Measurements from ENCODE around the gene NEK9.
A peak's percentile ranks its signal among the peaks of the same experiment; 100 is the strongest.
"Not testable (repeated sequence)": the region's sequence is repeated elsewhere in the genome, so short reads cannot be mapped to it uniquely, and the experiment has no call there.

The NEK9 gene

GRCh38 chr14:75126679-75127473 lies at the start of gene NEK9:
TSS of gene NEK9 (minus strand) at chr14:75127048. CDS start at chr14:75126921, 127 bp downstream.
- DNase-seq = peak; percentile 92

- peak; percentile 95 for DNase-seq
These were observed 49.4 kb upstream of the NEK9 start, which contains the start of gene TMED10 for GRCh38 chr14:75176142-75176820. TSS of gene TMED10 (minus strand) at chr14:75176612. CDS start at chr14:75176579, 33 bp downstream.

GRCh38 chr14:75175677-75176141 lies 48.9 kb upstream of the NEK9 start:
- DNase-seq = no peak

GRCh38 chr14:75174066-75174465 lies 47.2 kb upstream of the NEK9 start:
- DNase-seq = no peak

GRCh38 chr14:75170772-75171171 lies 43.9 kb upstream of the NEK9 start:
- DNase-seq = no peak

GRCh38 chr14:75168586-75169335 lies 41.9 kb upstream of the NEK9 start:
- DNase-seq = no peak

- no peak for DNase-seq
These were observed 40.5 kb upstream of the NEK9 start for GRCh38 chr14:75167325-75167724.

GRCh38 chr14:75165586-75166391 lies 38.9 kb upstream of the NEK9 start:
- no peak for DNase-seq

- no peak for DNase-seq
These were observed 38.0 kb upstream of the NEK9 start for GRCh38 chr14:75164809-75165208.

- no peak for DNase-seq
These were observed 36.8 kb upstream of the NEK9 start for GRCh38 chr14:75163677-75164076.

- DNase-seq = no peak
These were observed 35.8 kb upstream of the NEK9 start for GRCh38 chr14:75162631-75163030.

- DNase-seq = no peak
These were observed 32.2 kb upstream of the NEK9 start for GRCh38 chr14:75158843-75159614.

- no peak for DNase-seq
These were observed 30.1 kb upstream of the NEK9 start for GRCh38 chr14:75156901-75157300.

- no peak for DNase-seq
These were observed 29.3 kb upstream of the NEK9 start for GRCh38 chr14:75156111-75156510.

- no peak for DNase-seq
These were observed 28.3 kb upstream of the NEK9 start for GRCh38 chr14:75155169-75155568.

GRCh38 chr14:75153295-75153694 lies 26.4 kb upstream of the NEK9 start:
- DNase-seq = no peak

- DNase-seq = no peak
These were observed 25.0 kb upstream of the NEK9 start for GRCh38 chr14:75151851-75152250.

GRCh38 chr14:75150637-75151036 lies 23.8 kb upstream of the NEK9 start:
- not testable (repeated sequence) for DNase-seq

GRCh38 chr14:75150150-75150549 lies 23.3 kb upstream of the NEK9 start:
- no peak for DNase-seq

GRCh38 chr14:75147423-75148071 lies 20.7 kb upstream of the NEK9 start:
- no peak for DNase-seq

GRCh38 chr14:75144944-75145343 lies 18.1 kb upstream of the NEK9 start:
- DNase-seq = no peak

All from DMS79 (cell line).